Kidney (tissue), 14 donors: ENCODE results near the gene C22orf15. TPM values are rescaled to one million over a fixed set of nuclear protein-coding genes. Genes with fewer than 3 reads are reported as not detected.

Experiments
- DNase-seq, 5 donors: peaks; one replicate each; pipeline ENCODE4 v3.0.0-alpha.2; 2013 to 2020
- FAIRE-seq: peaks from 2 replicates; lab custom pipeline; 2012; peaks lifted over from hg19 to GRCh38; lab: Jason Lieb, UNC
- H3K27ac ChIP-seq, 2 donors: one replicate each; pipeline ENCODE4 v1.7.0; 2013; ENCODE audit warnings: low read depth in 2 of 2, low read length in 2 of 2, inconsistent platforms in 1 of 2
- H3K27me3 ChIP-seq: one replicate; pipeline ENCODE4 v1.7.1; 2013; ENCODE audit warnings: low read length, inconsistent platforms; ENCODE audit not compliant: control insufficient read depth, insufficient read depth
- H3K36me3 ChIP-seq, 3 donors: one replicate each; pipeline versions ENCODE4 v1.7.0 to v1.7.1; 2013; ENCODE audit warnings: low read length in 3 of 3, control low read depth in 1 of 3, inconsistent platforms in 1 of 3; ENCODE audit not compliant: insufficient read depth in 3 of 3, control insufficient read depth in 2 of 3
- H3K4me1 ChIP-seq, 3 donors: one replicate each; pipeline versions ENCODE4 v1.7.0 to v1.7.1; 2013; ENCODE audit warnings: low read length in 3 of 3, inconsistent platforms in 1 of 3, low read depth in 1 of 3; ENCODE audit not compliant: control insufficient read depth in 2 of 3, insufficient read depth in 2 of 3
- H3K4me3 ChIP-seq, 3 donors: one replicate each; pipeline versions ENCODE4 v1.7.0 to v1.8.1; 2013; ENCODE audit warnings: low read length in 3 of 3, control low read depth in 1 of 3, inconsistent platforms in 1 of 3
- H3K9ac ChIP-seq, 3 donors: one replicate each; pipeline versions ENCODE4 v1.7.0 to v1.7.1; 2013; ENCODE audit warnings: low read length in 3 of 3, control low read depth in 1 of 3, inconsistent platforms in 1 of 3
- H3K9me3 ChIP-seq, 3 donors: one replicate each; pipeline versions ENCODE4 v1.7.0 to v1.7.1; 2013; ENCODE audit warnings: low read length in 3 of 3, control low read depth in 1 of 3, inconsistent platforms in 1 of 3; ENCODE audit not compliant: control insufficient read depth in 2 of 3, insufficient read depth in 1 of 3
- CTCF ChIP-seq: IDR thresholded peaks from 3 replicates; pipeline ENCODE4 v1.5.1; 2012; ENCODE audit warnings: mild to moderate bottlenecking, moderate library complexity, borderline replicate concordance; ENCODE audit not compliant: insufficient read depth; ENCODE audit errors: extremely low read depth
- intact Hi-C: fragments of 100-400 bp; cut with DNase I; formaldehyde crosslinking; loops from one replicate; pipeline ENCODE4 v1.11.1; 2022
- polyA plus RNA-seq: library from polyadenylated mRNA; stranded (reverse); fragments of 350-450 nt; fragmentation: Illumina TruSeq; extraction: RNeasy Lipid Tissue Mini Kit (QIAGEN cat#74804); gene quantifications from one replicate; pipeline ENCODE4 v1.2.3, GENCODE V29; 2014; ENCODE audit warnings: low read depth, low replicate concordance; ENCODE audit not compliant: insufficient read depth
- total RNA-seq: library from RNA; stranded (reverse); fragmentation: NEBNext Ultra II Directional; extraction: Animal tissue kit (Norgen Biotek cat#: 25700); gene quantifications from one replicate; pipeline ENCODE4 v1.2.1, GENCODE V29; 2021
- donor health status: control.
- donor health status: control.
- donor health status: control.
- donor health status: control.
- donor health status: control.
- donor health status: DM: yes; HTN: yes; CAD: no.
- donor health status: Normal renal cell carcinoma (clear cell type).

The C22orf15 gene
- total and polyA plus RNA-seq, 2 donors from 2014 or later, result not detected

- intact Hi-C loops, result no loop called here
- no peak overlapping the region for H3K9ac ChIP-seq
- TF ChIP-seq CTCF, result no peak
- H3K27ac ChIP-seq, result no peak overlapping the region
- no peaks in the 10 kb centered on the region for H3K27me3 ChIP-seq
- H3K36me3 ChIP-seq, result peaks cover 0 to 2% (median 0%) of the 10 kb centered on the region in 3 donors
- no peak overlapping the region for H3K4me3 ChIP-seq
- peaks cover 0 to 7% (median 0%) of the 10 kb centered on the region in 3 donors for H3K4me1 ChIP-seq
- no peak for DNase-seq
- no peaks in the 10 kb centered on the region for H3K9me3 ChIP-seq
- peak; percentile 63 for FAIRE-seq
These were observed 44.2 kb upstream of the C22orf15 start for GRCh38 chr22:23718371-23719165.

GRCh38 chr22:23720855-23721254, 41.9 kb upstream of the C22orf15 start:
- H3K4me3 ChIP-seq, result no peak overlapping the region
- intact Hi-C loops, result no loop called here
- peaks cover 0 to 6% (median 0%) of the 10 kb centered on the region in 3 donors for H3K4me1 ChIP-seq
- TF ChIP-seq CTCF, result no peak
- no peaks in the 10 kb centered on the region for H3K27me3 ChIP-seq
- no peak overlapping the region for H3K27ac ChIP-seq
- H3K36me3 ChIP-seq, result no peaks in the 10 kb centered on the region
- DNase-seq, result no peak
- H3K9ac ChIP-seq, result no peak overlapping the region
- no peak for FAIRE-seq
- H3K9me3 ChIP-seq, result no peaks in the 10 kb centered on the region

GRCh38 chr22:23722160-23722559, 40.6 kb upstream of the C22orf15 start:
- no peak for FAIRE-seq
- Histone ChIP-seq H3K9ac (no peak overlapping the region), H3K4me1 (peaks cover 0 to 4% (median 0%) of the 10 kb centered on the region in 3 donors), H3K27me3 (no peaks in the 10 kb centered on the region), H3K27ac (no peak overlapping the region), H3K9me3 (no peaks in the 10 kb centered on the region), H3K36me3 (no peaks in the 10 kb centered on the region), H3K4me3 (no peak overlapping the region)
- intact Hi-C loops, result no loop called here
- DNase-seq, result peak in 2 of 5 donors; percentile 9 to 10
- TF ChIP-seq CTCF, result no peak
